NCI-H2196 treated with DMSO at 0.1 percent for 48 hours (cell line): Measurements from ENCODE around the gene PTH.

Source experiments
- DNase-seq: peaks from one replicate; lab custom pipeline; 2025; ENCODE audit not compliant: unreplicated experiment; lab: John Stamatoyannopoulos, UW

Gene PTH

GRCh38 chr11:13495929-13496328, at the start of gene PTH:
Gene PTH (minus strand): TSS chr11:13495997. CDS start chr11:13492855, 3,142 bp downstream.
- DNase-seq: no peak

GRCh38 chr11:13538044-13538443, 42.2 kb upstream of the PTH start:
- DNase-seq: no peak

- DNase-seq: no peak
Observed at GRCh38 chr11:13535819-13536218, 40.0 kb upstream of the PTH start.

GRCh38 chr11:13534358-13534757, 38.6 kb upstream of the PTH start:
- DNase-seq: no peak

- DNase-seq: no peak
Observed at GRCh38 chr11:13525257-13525656, 29.5 kb upstream of the PTH start.

- DNase-seq: no peak
Observed at GRCh38 chr11:13503393-13503792, 7.6 kb upstream of the PTH start.

- no peak for DNase-seq
Observed at GRCh38 chr11:13502492-13502891, 6.7 kb upstream of the PTH start.

- no peak for DNase-seq
Observed at GRCh38 chr11:13494051-13494450, 1.7 kb downstream of the PTH start.

- DNase-seq: no peak
Observed at GRCh38 chr11:13487661-13488030, 8.2 kb downstream of the PTH start.

- no peak for DNase-seq
Observed at GRCh38 chr11:13486926-13487660, 8.7 kb downstream of the PTH start.

- no peak for DNase-seq
Observed at GRCh38 chr11:13480198-13480597, 15.6 kb downstream of the PTH start.

- no peak for DNase-seq
Observed at GRCh38 chr11:13479688-13480087, 16.1 kb downstream of the PTH start.

GRCh38 chr11:13475091-13475490, 20.7 kb downstream of the PTH start:
- DNase-seq: no peak

GRCh38 chr11:13473013-13473722, 22.6 kb downstream of the PTH start:
- no peak for DNase-seq

GRCh38 chr11:13468750-13469149, 27.0 kb downstream of the PTH start:
- no peak for DNase-seq

GRCh38 chr11:13465909-13466371, 29.9 kb downstream of the PTH start:
- no peak for DNase-seq

GRCh38 chr11:13463779-13464290, 32.0 kb downstream of the PTH start:
- no peak for DNase-seq

GRCh38 chr11:13462901-13463778, 32.7 kb downstream of the PTH start, which contains the start of gene BTBD10:
Gene BTBD10 (minus strand): TSS chr11:13463222. CDS start chr11:13445124, 18,098 bp downstream.
- DNase-seq: peak; percentile 77

GRCh38 chr11:13462311-13462900, 33.4 kb downstream of the PTH start:
- peak; percentile 42 for DNase-seq

GRCh38 chr11:13461291-13461690, 34.5 kb downstream of the PTH start:
- no peak for DNase-seq
